GM18508 (cell line): ENCODE results near the gene KIAA1586.
A peak's percentile ranks its signal among the peaks of the same experiment; 100 is the strongest.
"Not testable (repeated sequence)": the region's sequence is repeated elsewhere in the genome, so short reads cannot be mapped to it uniquely, and the experiment has no call there.

Source experiments
- ATAC-seq: cut with Tn5 transposase; IDR thresholded peaks from one replicate; pipeline ENCODE4 v1.9.1; 2021; ENCODE audit warnings: moderate number of reproducible peaks; ENCODE audit not compliant: insufficient read depth, unreplicated experiment

KIAA1586 gene

GRCh38 chr6:57044061-57044460 lies 2.4 kb upstream of the KIAA1586 start:
- ATAC-seq = not testable (repeated sequence)

- no peak for ATAC-seq
These were observed 1.9 kb upstream of the KIAA1586 start for GRCh38 chr6:57044568-57044967.

GRCh38 chr6:57047257-57047585 lies 728 bp downstream of the KIAA1586 start:
- peak; percentile 14 for ATAC-seq

GRCh38 chr6:57047859-57048258 lies 1.4 kb downstream of the KIAA1586 start:
- ATAC-seq = not testable (repeated sequence)

GRCh38 chr6:57048577-57048976 lies 2.1 kb downstream of the KIAA1586 start:
- ATAC-seq = no peak

GRCh38 chr6:57063847-57064246 lies 17.4 kb downstream of the KIAA1586 start:
- no peak for ATAC-seq

- ATAC-seq = no peak
These were observed 18.3 kb downstream of the KIAA1586 start for GRCh38 chr6:57064809-57065208.

- ATAC-seq = no peak
These were observed 21.6 kb downstream of the KIAA1586 start for GRCh38 chr6:57068061-57068460.

- ATAC-seq = no peak
These were observed 22.7 kb downstream of the KIAA1586 start for GRCh38 chr6:57069228-57069627.

- ATAC-seq = no peak
These were observed 23.4 kb downstream of the KIAA1586 start for GRCh38 chr6:57069920-57070331.

GRCh38 chr6:57072108-57072507 lies 25.6 kb downstream of the KIAA1586 start:
- no peak for ATAC-seq

GRCh38 chr6:57074383-57074782 lies 27.9 kb downstream of the KIAA1586 start:
- no peak for ATAC-seq

- no peak for ATAC-seq
These were observed 28.6 kb downstream of the KIAA1586 start for GRCh38 chr6:57075092-57075491.

GRCh38 chr6:57078531-57079207 lies 32.2 kb downstream of the KIAA1586 start:
- no peak for ATAC-seq

GRCh38 chr6:57085471-57085870 lies 39.0 kb downstream of the KIAA1586 start:
- no peak for ATAC-seq

GRCh38 chr6:57086843-57087242 lies 40.4 kb downstream of the KIAA1586 start:
- no peak for ATAC-seq

- ATAC-seq = no peak
These were observed 41.4 kb downstream of the KIAA1586 start for GRCh38 chr6:57087916-57088315.

GRCh38 chr6:57089265-57089664 lies 42.8 kb downstream of the KIAA1586 start:
- ATAC-seq = no peak

- peak; percentile 81 for ATAC-seq
These were observed 43.4 kb downstream of the KIAA1586 start, which contains the start of gene ZNF451 for GRCh38 chr6:57089687-57090457. TSS of gene ZNF451 (plus strand) at chr6:57090188. CDS start at chr6:57090254, 66 bp downstream.

- ATAC-seq = peak; percentile 5
These were observed 44.1 kb downstream of the KIAA1586 start for GRCh38 chr6:57090458-57091067.

GRCh38 chr6:57091375-57091774 lies 44.9 kb downstream of the KIAA1586 start:
- ATAC-seq = not testable (repeated sequence)
